ENCODE measurements around the gene MCM10.

DNA sequence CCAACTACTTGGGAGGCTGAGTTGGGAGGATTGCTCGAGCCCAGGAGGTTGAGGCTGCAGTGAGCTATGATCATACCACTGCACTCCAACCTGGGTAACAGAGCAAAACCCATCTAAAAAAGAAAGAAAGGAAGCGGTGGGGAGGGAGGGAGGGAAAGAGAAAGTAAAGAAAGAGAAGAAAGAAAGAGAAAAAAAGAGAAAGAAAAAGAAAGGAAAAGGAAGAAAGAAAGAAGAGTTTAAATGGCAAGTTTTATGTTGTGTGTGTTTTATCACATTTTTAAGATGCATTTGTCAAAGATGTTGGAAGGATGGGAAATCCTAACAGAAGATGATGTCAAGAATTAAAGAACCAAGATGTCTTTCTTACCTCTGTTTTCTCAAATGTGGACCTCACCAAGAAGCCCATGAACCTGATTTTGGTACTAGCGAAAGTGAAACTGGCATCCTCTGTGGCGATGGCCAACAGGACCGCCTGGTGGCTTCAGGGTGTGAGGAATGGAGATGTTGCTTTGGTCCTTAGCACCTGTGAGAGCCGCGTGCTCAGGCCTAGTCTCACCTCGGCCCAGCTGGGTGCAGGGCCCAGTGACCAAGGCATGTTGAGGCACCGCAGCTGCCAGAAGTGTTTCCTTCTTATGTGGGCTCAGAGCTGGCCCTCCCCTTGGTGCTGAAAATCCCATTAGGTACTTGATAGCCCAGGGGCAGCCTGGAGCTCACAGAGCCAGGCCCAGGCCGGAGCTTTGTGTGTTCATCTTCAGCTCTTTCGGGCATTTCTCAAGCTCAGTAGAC, 63.0 kb downstream of the MCM10 start:
- TF ChIP-seq, protein P1, sequence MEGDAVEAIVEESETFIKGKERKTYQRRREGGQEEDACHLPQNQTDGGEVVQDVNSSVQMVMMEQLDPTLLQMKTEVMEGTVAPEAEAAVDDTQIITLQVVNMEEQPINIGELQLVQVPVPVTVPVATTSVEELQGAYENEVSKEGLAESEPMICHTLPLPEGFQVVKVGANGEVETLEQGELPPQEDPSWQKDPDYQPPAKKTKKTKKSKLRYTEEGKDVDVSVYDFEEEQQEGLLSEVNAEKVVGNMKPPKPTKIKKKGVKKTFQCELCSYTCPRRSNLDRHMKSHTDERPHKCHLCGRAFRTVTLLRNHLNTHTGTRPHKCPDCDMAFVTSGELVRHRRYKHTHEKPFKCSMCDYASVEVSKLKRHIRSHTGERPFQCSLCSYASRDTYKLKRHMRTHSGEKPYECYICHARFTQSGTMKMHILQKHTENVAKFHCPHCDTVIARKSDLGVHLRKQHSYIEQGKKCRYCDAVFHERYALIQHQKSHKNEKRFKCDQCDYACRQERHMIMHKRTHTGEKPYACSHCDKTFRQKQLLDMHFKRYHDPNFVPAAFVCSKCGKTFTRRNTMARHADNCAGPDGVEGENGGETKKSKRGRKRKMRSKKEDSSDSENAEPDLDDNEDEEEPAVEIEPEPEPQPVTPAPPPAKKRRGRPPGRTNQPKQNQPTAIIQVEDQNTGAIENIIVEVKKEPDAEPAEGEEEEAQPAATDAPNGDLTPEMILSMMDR (IDR thresholded peaks at IDR 0.05): no peak
- TF ChIP-seq POLR2A (IDR thresholded peaks at IDR 0.05): no peak

All from tibial nerve (tissue), 3 donors.